ENCODE data around the gene CPNE6.

Gene CPNE6

DNA sequence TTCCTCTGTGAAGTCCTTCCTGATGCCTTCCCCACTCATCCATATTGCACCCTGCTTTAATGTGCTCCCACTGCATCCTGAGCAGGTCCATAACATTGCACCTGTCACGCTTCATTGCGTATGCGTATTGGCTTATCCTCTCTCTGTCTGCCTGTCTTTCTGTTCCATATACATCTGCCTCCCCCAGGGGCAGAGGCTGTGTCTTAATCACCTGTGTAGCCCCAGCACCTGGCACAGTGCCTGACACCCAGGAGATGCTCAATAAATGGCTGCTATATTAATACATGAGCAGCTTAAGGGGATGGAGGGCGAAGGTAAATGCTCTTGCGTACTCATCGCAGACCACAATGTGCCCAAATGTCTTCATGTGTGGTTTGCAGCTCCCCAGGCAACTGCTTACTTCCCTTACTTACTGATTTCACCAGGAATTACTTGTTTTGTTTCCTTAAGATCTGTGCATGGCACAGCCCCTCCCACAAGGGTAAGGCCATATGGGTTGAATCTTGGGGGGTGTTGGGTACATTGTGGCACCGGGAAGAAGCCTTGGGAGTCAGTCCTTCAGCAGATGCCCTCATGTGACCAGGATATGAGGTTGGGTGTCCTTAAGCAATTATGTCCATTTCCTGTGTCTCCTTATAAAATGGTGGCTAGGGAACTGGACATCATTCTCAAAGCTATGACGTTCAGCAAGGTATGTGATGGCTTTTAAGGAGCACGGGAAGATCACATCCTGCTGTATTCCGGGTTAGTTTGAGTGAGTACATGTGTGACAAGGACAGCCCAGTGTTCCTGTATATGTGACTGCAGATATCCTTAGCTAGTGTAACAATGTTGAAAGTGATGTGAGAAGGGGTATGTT, 848 bp upstream of the CPNE6 start:
- no CpG with 5 or more reads among the region's 10 CpGs for WGBS, 2 donors (ENCODE audit: extremely low coverage in 2 of 2, insufficient read length in 2 of 2, insufficient replicate concordance in 1 of 2)
- no peaks in the 10 kb centered on the region for H3K36me3 ChIP-seq (replicated peaks in 1 of 2; ENCODE audit: control insufficient read depth in 2 of 2, insufficient read depth in 2 of 2, low read length in 2 of 2)
- H2AK5ac ChIP-seq (ENCODE audit: low read depth, low read length): no peak overlapping the region
- H3K27me3 ChIP-seq (ENCODE audit: control insufficient read depth in 3 of 3, insufficient read depth in 3 of 3, low read depth in 1 of 3, low read length in 3 of 3): peaks cover 0 to 30% (median 0%) of the 10 kb centered on the region in 3 experiments
- no peaks in the 10 kb centered on the region for H3K79me1 ChIP-seq (ENCODE audit: low read depth, low read length)
- H3K4me2 ChIP-seq (ENCODE audit: insufficient read depth, low read length, poor library complexity, severe bottlenecking): no peak overlapping the region
- H3K4ac ChIP-seq (ENCODE audit: low read length): no peak overlapping the region
- H3K9ac ChIP-seq (ENCODE audit: low read depth, low read length, poor library complexity): no peak overlapping the region
- no peak overlapping the region for H3K23ac ChIP-seq (ENCODE audit: low read depth, low read length, poor library complexity)
- H3K4me3 ChIP-seq (ENCODE audit: low read length in 2 of 2): no peak overlapping the region
- H3K27ac ChIP-seq (replicated peaks; ENCODE audit: low read length): no peak overlapping the region
- H2AFZ ChIP-seq (ENCODE audit: low read length): no peak overlapping the region
- H4K91ac ChIP-seq (ENCODE audit: low read depth, low read length, poor library complexity): no peak overlapping the region
- no peak overlapping the region for H2BK12ac ChIP-seq (ENCODE audit: low read length)
- no peak overlapping the region for H2BK15ac ChIP-seq (ENCODE audit: low read length)
- DNase-seq (ENCODE audit: low spot score): no peak
- no peak overlapping the region for H2BK120ac ChIP-seq (ENCODE audit: low read depth, low read length)
- no peak overlapping the region for H4K8ac ChIP-seq (ENCODE audit: low read depth, low read length)
- no peaks in the 10 kb centered on the region for H3K9me3 ChIP-seq (replicated peaks in 1 of 2; ENCODE audit: control insufficient read depth in 2 of 2, insufficient read depth in 1 of 2, low read depth in 1 of 2, low read length in 2 of 2)
- H2BK5ac ChIP-seq (ENCODE audit: low read length): no peak overlapping the region
- peaks cover 0 to 2% of the 10 kb centered on the region in 2 donors for H3K4me1 ChIP-seq (ENCODE audit: control insufficient read depth in 2 of 2, insufficient read depth in 1 of 2, low read depth in 1 of 2, low read length in 2 of 2)
- no peak overlapping the region for H3K18ac ChIP-seq (ENCODE audit: low read length)
- H3K14ac ChIP-seq (ENCODE audit: low read length): no peak overlapping the region

DNA sequence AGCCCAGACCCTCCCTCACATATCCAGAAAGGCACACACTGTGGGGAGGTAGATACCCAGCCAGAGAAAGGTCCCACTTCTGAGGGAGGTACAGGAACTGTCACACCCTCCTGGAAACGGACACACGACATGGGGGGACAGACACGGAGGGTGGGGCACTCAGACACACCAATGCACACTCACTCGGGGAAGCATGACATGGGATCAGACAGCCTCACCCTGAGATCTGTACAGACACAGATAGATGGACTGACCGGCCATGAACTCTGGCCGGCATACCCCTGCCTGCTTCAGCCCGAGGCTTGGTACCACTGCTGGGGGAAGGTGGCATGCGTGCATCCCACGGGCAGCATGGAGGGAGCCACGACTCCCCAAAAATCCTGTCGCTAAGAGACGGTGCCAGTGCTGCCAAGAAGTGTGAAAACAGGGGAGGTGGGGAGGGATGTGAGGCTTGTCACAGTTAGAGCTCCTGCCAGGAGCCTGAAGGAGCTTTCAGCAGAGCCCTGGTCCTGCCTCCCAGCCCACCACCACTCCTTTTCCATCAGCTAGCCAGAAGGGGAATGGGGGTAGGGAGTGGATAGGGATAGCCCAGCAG, 571 bp downstream of the CPNE6 start:
- no CpG with 5 or more reads among the region's 12 CpGs for WGBS, 2 donors (ENCODE audit: extremely low coverage in 2 of 2, insufficient read length in 2 of 2, insufficient replicate concordance in 1 of 2)
- Histone ChIP-seq H3K4me2 (ENCODE audit: insufficient read depth, low read length, poor library complexity, severe bottlenecking) (no peak overlapping the region), H3K9me3 (replicated peaks in 1 of 2; ENCODE audit: control insufficient read depth in 2 of 2, insufficient read depth in 1 of 2, low read depth in 1 of 2, low read length in 2 of 2) (no peaks in the 10 kb centered on the region), H2BK15ac (ENCODE audit: low read length) (peak overlapping the region; percentile 10), H3K4me1 (ENCODE audit: control insufficient read depth in 2 of 2, insufficient read depth in 1 of 2, low read depth in 1 of 2, low read length in 2 of 2) (peaks cover 0 to 2% of the 10 kb centered on the region in 2 donors), H3K14ac (ENCODE audit: low read length) (no peak overlapping the region), H4K8ac (ENCODE audit: low read depth, low read length) (no peak overlapping the region), H3K18ac (ENCODE audit: low read length) (no peak overlapping the region), H3K23ac (ENCODE audit: low read depth, low read length, poor library complexity) (no peak overlapping the region), H2BK12ac (ENCODE audit: low read length) (no peak overlapping the region), H3K36me3 (replicated peaks in 1 of 2; ENCODE audit: control insufficient read depth in 2 of 2, insufficient read depth in 2 of 2, low read length in 2 of 2) (no peaks in the 10 kb centered on the region), H3K4ac (ENCODE audit: low read length) (no peak overlapping the region), H2AK5ac (ENCODE audit: low read depth, low read length) (peak overlapping the region; percentile 38), H3K27ac (replicated peaks; ENCODE audit: low read length) (no peak overlapping the region), H3K27me3 (ENCODE audit: control insufficient read depth in 3 of 3, insufficient read depth in 3 of 3, low read depth in 1 of 3, low read length in 3 of 3) (peaks cover 0 to 39% (median 0%) of the 10 kb centered on the region in 3 experiments), H2AFZ (ENCODE audit: low read length) (no peak overlapping the region), H2BK120ac (ENCODE audit: low read depth, low read length) (no peak overlapping the region), H3K79me1 (ENCODE audit: low read depth, low read length) (no peaks in the 10 kb centered on the region), H4K91ac (ENCODE audit: low read depth, low read length, poor library complexity) (no peak overlapping the region), H3K9ac (ENCODE audit: low read depth, low read length, poor library complexity) (peak overlapping the region; percentile 9), H2BK5ac (ENCODE audit: low read length) (peak overlapping the region; percentile 34), H3K4me3 (ENCODE audit: low read length in 2 of 2) (no peak overlapping the region)
- no peak for DNase-seq (ENCODE audit: low spot score)

DNA sequence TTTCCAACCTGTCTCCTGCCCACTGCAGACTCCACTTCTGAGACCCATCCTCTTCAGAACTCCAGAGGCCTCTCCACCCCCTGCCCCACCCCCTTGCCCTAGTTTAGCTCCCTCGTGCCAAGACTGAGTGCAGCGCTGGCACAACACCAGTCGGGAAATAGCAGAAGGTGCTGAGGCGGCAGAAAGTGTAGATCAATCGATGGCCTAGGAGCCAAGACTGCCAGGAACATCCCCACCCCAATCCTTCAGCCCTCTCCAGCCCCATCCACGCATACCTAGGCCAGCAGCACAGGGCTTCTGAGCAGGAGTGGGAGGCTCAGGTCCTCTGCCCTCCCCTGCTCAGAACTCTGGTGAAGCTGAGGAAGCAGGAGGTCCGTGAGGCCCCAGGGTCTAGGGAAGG, 1.1 kb downstream of the CPNE6 start:
- no peak overlapping the region for H3K23ac ChIP-seq (ENCODE audit: low read depth, low read length, poor library complexity)
- no peaks in the 10 kb centered on the region for H3K36me3 ChIP-seq (replicated peaks in 1 of 2; ENCODE audit: control insufficient read depth in 2 of 2, insufficient read depth in 2 of 2, low read length in 2 of 2)
- no peak overlapping the region for H4K91ac ChIP-seq (ENCODE audit: low read depth, low read length, poor library complexity)
- H3K27me3 ChIP-seq (ENCODE audit: control insufficient read depth in 3 of 3, insufficient read depth in 3 of 3, low read depth in 1 of 3, low read length in 3 of 3): peaks cover 0 to 41% (median 0%) of the 10 kb centered on the region in 3 experiments
- H3K9ac ChIP-seq (ENCODE audit: low read depth, low read length, poor library complexity): no peak overlapping the region
- peak overlapping the region; percentile 60 for H2AK5ac ChIP-seq (ENCODE audit: low read depth, low read length)
- H2BK15ac ChIP-seq (ENCODE audit: low read length): peak overlapping the region; percentile 50
- H3K27ac ChIP-seq (replicated peaks; ENCODE audit: low read length): no peak overlapping the region
- H3K14ac ChIP-seq (ENCODE audit: low read length): peak overlapping the region; percentile 26
- peaks cover 0 to 2% of the 10 kb centered on the region in 2 donors for H3K4me1 ChIP-seq (ENCODE audit: control insufficient read depth in 2 of 2, insufficient read depth in 1 of 2, low read depth in 1 of 2, low read length in 2 of 2)
- H3K18ac ChIP-seq (ENCODE audit: low read length): no peak overlapping the region
- H3K4me2 ChIP-seq (ENCODE audit: insufficient read depth, low read length, poor library complexity, severe bottlenecking): no peak overlapping the region
- no peak overlapping the region for H2AFZ ChIP-seq (ENCODE audit: low read length)
- no peaks in the 10 kb centered on the region for H3K79me1 ChIP-seq (ENCODE audit: low read depth, low read length)
- no peak for DNase-seq (ENCODE audit: low spot score)
- H3K4ac ChIP-seq (ENCODE audit: low read length): no peak overlapping the region
- H2BK12ac ChIP-seq (ENCODE audit: low read length): no peak overlapping the region
- H3K4me3 ChIP-seq (ENCODE audit: low read length in 2 of 2): no peak overlapping the region
- H2BK120ac ChIP-seq (ENCODE audit: low read depth, low read length): no peak overlapping the region
- peak overlapping the region; percentile 34 for H2BK5ac ChIP-seq (ENCODE audit: low read length)
- WGBS, 2 donors (ENCODE audit: extremely low coverage in 2 of 2, insufficient read length in 2 of 2, insufficient replicate concordance in 1 of 2): no CpG with 5 or more reads among the region's 7 CpGs
- no peaks in the 10 kb centered on the region for H3K9me3 ChIP-seq (replicated peaks in 1 of 2; ENCODE audit: control insufficient read depth in 2 of 2, insufficient read depth in 1 of 2, low read depth in 1 of 2, low read length in 2 of 2)
- H4K8ac ChIP-seq (ENCODE audit: low read depth, low read length): no peak overlapping the region
